Ishikawa (cell line): ENCODE measurements around the gene CAMTA1.

Experiments used
- CEBPB ChIP-seq: IDR thresholded peaks from 2 replicates; pipeline ENCODE4 v1.6.1; 2012
- CREB1 ChIP-seq: IDR thresholded peaks from 2 replicates; pipeline ENCODE4 v1.6.1; 2012; ENCODE audit warnings: low read depth
- EGR1 ChIP-seq: IDR thresholded peaks from 2 replicates; pipeline ENCODE4 v1.6.1; 2012
- EP300 ChIP-seq: IDR thresholded peaks from 2 replicates; pipeline ENCODE4 v1.6.1; 2012; ENCODE audit warnings: borderline replicate concordance
- FOXM1 ChIP-seq: IDR thresholded peaks from 2 replicates; pipeline ENCODE4 v1.6.1; 2012; ENCODE audit warnings: low read depth, borderline replicate concordance
- MAX ChIP-seq: IDR thresholded peaks from 2 replicates; pipeline ENCODE4 v1.6.1; 2012
- NFIC ChIP-seq: IDR thresholded peaks from 2 replicates; pipeline ENCODE4 v1.6.1; 2012
- RAD21 ChIP-seq: IDR thresholded peaks from 2 replicates; pipeline ENCODE4 v1.6.1; 2012; ENCODE audit warnings: low read depth
- REST ChIP-seq: IDR thresholded peaks from 2 replicates; pipeline ENCODE4 v1.6.1; 2012; ENCODE audit warnings: low read depth, mild to moderate bottlenecking
- TAF1 ChIP-seq: IDR thresholded peaks from 2 replicates; pipeline ENCODE4 v1.6.1; 2012; ENCODE audit warnings: low read depth, mild to moderate bottlenecking
- TCF12 ChIP-seq: IDR thresholded peaks from 2 replicates; pipeline ENCODE4 v1.6.1; 2012; ENCODE audit warnings: low read depth
- TEAD4 ChIP-seq: IDR thresholded peaks from 2 replicates; pipeline ENCODE4 v1.6.1; 2012
- USF1 ChIP-seq: IDR thresholded peaks from 2 replicates; pipeline ENCODE4 v1.6.1; 2012
- YY1 ChIP-seq: IDR thresholded peaks from 2 replicates; pipeline ENCODE4 v1.6.1; 2012; ENCODE audit warnings: low read depth
- ZBTB7A ChIP-seq: IDR thresholded peaks from 2 replicates; pipeline ENCODE4 v1.6.1; 2012; ENCODE audit warnings: low read depth

The CAMTA1 gene

GRCh38 chr1:7390604-7391000 lies 605.3 kb downstream of the CAMTA1 start:
- TF ChIP-seq CEBPB = no peak
- no peak for TF ChIP-seq EGR1
- no peak for TF ChIP-seq TEAD4
- no peak for TF ChIP-seq NFIC

DNA sequence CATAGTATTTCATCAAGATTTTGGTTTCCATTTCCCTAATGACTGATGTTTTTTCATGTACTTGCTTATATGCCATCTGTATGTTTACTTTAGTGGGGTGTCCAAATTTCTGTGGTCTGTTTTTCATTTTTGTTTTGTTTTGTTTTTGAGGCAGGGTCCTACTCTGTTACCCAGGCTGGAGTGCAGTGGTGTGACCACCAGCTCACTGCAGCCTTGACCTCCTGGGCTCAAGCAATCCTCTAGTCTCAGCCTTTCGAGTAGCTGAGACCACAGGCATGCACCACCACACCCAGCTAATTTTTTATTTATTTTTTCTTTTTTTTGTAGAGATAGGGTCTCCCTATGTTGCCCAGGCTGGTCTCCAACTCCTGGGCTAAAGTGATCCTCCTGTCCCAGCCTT lies 607.9 kb downstream of the CAMTA1 start:
- no peak for TF ChIP-seq NFIC

- TF ChIP-seq MAX = no peak
- no peak for TF ChIP-seq TEAD4
- no peak for TF ChIP-seq RAD21
- no peak for TF ChIP-seq FOXM1
- TF ChIP-seq USF1 = no peak
- no peak for TF ChIP-seq ZBTB7A
- no peak for TF ChIP-seq CEBPB
- TF ChIP-seq EGR1 = no peak
- TF ChIP-seq EP300 = no peak
- no peak for TF ChIP-seq NFIC
- TF ChIP-seq REST = no peak
- no peak for TF ChIP-seq CREB1
- TF ChIP-seq TAF1 = no peak
- no peak for TF ChIP-seq YY1
- TF ChIP-seq TCF12 = no peak
Observed at GRCh38 chr1:7395251-7395650, 610.0 kb downstream of the CAMTA1 start.

GRCh38 chr1:7398982-7399381 lies 613.7 kb downstream of the CAMTA1 start:
- TF ChIP-seq REST (no peak), CREB1 (no peak), YY1 (no peak), NFIC (no peak), EP300 (no peak), USF1 (no peak), TAF1 (no peak), RAD21 (no peak), ZBTB7A (no peak), TEAD4 (no peak), CEBPB (no peak), FOXM1 (no peak), EGR1 (no peak), TCF12 (no peak), MAX (no peak)

DNA sequence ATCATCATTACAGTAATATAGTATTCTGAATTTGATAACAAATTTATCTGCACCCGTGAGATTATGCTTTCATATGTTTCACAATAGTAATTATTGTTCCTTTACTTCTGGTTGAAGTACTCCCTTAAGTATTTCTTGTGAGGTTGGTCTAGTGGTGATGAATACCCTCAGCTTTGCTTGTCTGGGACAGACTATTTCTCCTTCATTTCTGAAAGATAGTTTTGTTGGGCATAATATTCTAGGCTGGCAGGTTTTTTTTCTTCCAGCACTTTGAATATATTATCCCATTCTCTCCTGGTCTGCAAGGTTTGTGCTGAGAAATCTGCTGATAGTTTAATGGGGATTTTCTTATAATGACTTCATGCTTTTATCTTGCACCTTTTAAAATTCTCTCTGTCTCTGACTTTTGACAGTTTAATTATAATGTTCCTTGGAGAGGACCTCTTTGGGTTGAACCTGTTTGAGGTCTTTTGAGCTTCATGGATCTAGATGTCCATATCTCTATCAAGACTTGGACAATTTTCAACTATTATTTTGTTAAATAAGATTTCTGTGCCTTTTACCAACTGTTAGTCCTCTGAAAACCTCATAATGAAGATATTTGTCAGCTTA lies 614.4 kb downstream of the CAMTA1 start:
- no peak for TF ChIP-seq TAF1
- TF ChIP-seq CREB1 = no peak
- TF ChIP-seq EGR1 = no peak

DNA sequence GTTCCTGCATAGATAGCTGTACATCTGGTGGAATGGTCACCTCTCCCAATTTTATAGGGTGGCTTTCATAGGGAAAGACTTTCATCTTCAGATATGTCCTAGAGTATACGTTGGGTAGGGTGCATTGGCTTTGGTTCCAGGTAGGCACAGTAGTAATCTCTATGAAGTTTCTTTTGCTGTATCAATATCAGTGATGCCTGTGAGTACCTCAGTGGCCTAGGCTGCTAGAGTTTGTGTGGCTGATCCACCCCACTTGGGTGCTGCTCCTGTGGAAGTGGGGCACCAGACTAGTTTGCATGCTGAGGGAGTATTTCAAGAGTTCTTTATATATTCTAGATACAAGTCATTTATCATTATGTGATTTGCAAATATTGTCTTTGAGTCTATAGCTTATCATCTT lies 615.3 kb downstream of the CAMTA1 start:
- no peak for TF ChIP-seq CEBPB
- no peak for TF ChIP-seq MAX

GRCh38 chr1:7401814-7402547 lies 616.7 kb downstream of the CAMTA1 start:
- TF ChIP-seq NFIC = no peak
- TF ChIP-seq TAF1 = no peak
- TF ChIP-seq TEAD4 = no peak
- TF ChIP-seq EP300 = no peak
- TF ChIP-seq MAX = no peak
- TF ChIP-seq ZBTB7A = no peak
